ENCODE results near the gene CALN1.

- TF ChIP-seq CTCF (IDR thresholded peaks at IDR 0.05; ENCODE audit: poor library complexity) (no peak), EZH2 (IDR thresholded peaks at IDR 0.05; ENCODE audit: borderline replicate concordance) (no peak)
Observed at GRCh38 chr7:72030994-72031667, 381.0 kb downstream of the CALN1 start.
